ENCODE measurements around the gene TSHR. TPM values are rescaled to one million over a fixed set of nuclear protein-coding genes. Genes with fewer than 3 reads are reported as not detected.

The TSHR gene
- total RNA-seq, 1 experiment from 2014 or later: not detected

GRCh38 chr14:81110186-81110585 lies 154.8 kb downstream of the TSHR start:
- H3K9me3 ChIP-seq (ENCODE audit: control insufficient read depth, low read depth, low read length): no peaks in the 10 kb centered on the region
- no CpG with 5 or more reads among the region's 2 CpGs for WGBS (ENCODE audit: extremely low coverage, insufficient read length, low lambda C conversion rate)
- no peak overlapping the region for H2BK20ac ChIP-seq (ENCODE audit: low read depth, low read length, poor library complexity, severe bottlenecking)
- no peak overlapping the region for H3K18ac ChIP-seq (ENCODE audit: insufficient read length, low read depth, low read length)
- no peak overlapping the region for H2BK12ac ChIP-seq (ENCODE audit: insufficient read length, low read depth, low read length)
- no peaks in the 10 kb centered on the region for H3K23me2 ChIP-seq (ENCODE audit: insufficient read length, low read depth, low read length, poor library complexity, severe bottlenecking)
- no peaks in the 10 kb centered on the region for H3K4me1 ChIP-seq (ENCODE audit: insufficient read depth, low read length)
- peaks cover 0 to 13% (median 4%) of the 10 kb centered on the region in 3 experiments; a peak in 4 of 7 replicates for H3K36me3 Mint-ChIP-seq (ENCODE audit: insufficient read depth in 1 of 3, low read depth in 3 of 3)
- H2BK15ac ChIP-seq (ENCODE audit: low read depth, low read length): no peak overlapping the region
- no peak overlapping the region for H4K8ac ChIP-seq (replicated peaks; ENCODE audit: insufficient read length, low read depth, low read length)
- no peak for DNase-seq
- no peak overlapping the region for H3K23ac ChIP-seq (ENCODE audit: insufficient read length, low read depth, low read length)
- H3K9me3 Mint-ChIP-seq: peaks cover 0 to 10% of the 10 kb centered on the region in 2 experiments; a peak in 3 of 5 replicates
- peaks cover 3 to 12% of the 10 kb centered on the region in 2 experiments for H3K4me1 Mint-ChIP-seq
- H4K20me1 ChIP-seq (ENCODE audit: control insufficient read depth, insufficient read depth, insufficient read length): no peaks in the 10 kb centered on the region
- no peak overlapping the region for H2BK120ac ChIP-seq (ENCODE audit: low read depth, low read length, poor library complexity, severe bottlenecking)
- no peak overlapping the region for H3K4me2 ChIP-seq (ENCODE audit: insufficient read depth, insufficient read length, low read length)
- no peak overlapping the region for H3K14ac ChIP-seq (ENCODE audit: insufficient read depth, low read length)
- no peak overlapping the region for H3K4ac ChIP-seq (ENCODE audit: low read depth, low read length)
- no peak for TF ChIP-seq CTCF (conservative IDR thresholded peaks at IDR 0.05)
- no peak overlapping the region for H2AK5ac ChIP-seq (ENCODE audit: insufficient read length, low read length)
- H3T11ph ChIP-seq (ENCODE audit: low read length): no peak overlapping the region
- no peak overlapping the region for H3K27ac Mint-ChIP-seq
- no peaks in the 10 kb centered on the region for H3K27me3 ChIP-seq (ENCODE audit: insufficient read depth, low read length)
- no peaks in the 10 kb centered on the region for H3K79me1 ChIP-seq (ENCODE audit: insufficient read depth, low read depth, low read length, poor library complexity, severe bottlenecking)
- H3K27me3 Mint-ChIP-seq (ENCODE audit: low read depth): no peaks in the 10 kb centered on the region; the same call in 1 of the 2 replicates
- H3K56ac ChIP-seq (ENCODE audit: insufficient read length, low read depth, low read length): no peak overlapping the region
- no peak overlapping the region for H3K4me3 Mint-ChIP-seq
- no peak overlapping the region for H2AFZ ChIP-seq (ENCODE audit: low read length)
- no peaks in the 10 kb centered on the region for H3K79me2 ChIP-seq (ENCODE audit: insufficient read depth, low read length)
- no peak overlapping the region for H4K91ac ChIP-seq (ENCODE audit: insufficient read length, low read depth, low read length)
- H4K5ac ChIP-seq (ENCODE audit: insufficient read length, low read depth, low read length): no peak overlapping the region
- H3K27ac ChIP-seq (ENCODE audit: insufficient read length, low read depth, low read length): no peak overlapping the region
- H3K9ac ChIP-seq (ENCODE audit: extremely low read depth, insufficient read length, low read length): no peak overlapping the region
- H2BK5ac ChIP-seq (ENCODE audit: insufficient read length, low read length): no peak overlapping the region

All from H9 (cell line).